HepG2 (cell line): ENCODE measurements around the gene PPM1G. TPM values are rescaled to one million over a fixed set of nuclear protein-coding genes. Genes with fewer than 3 reads are reported as not detected.
A peak's percentile ranks its signal among the peaks of the same experiment; 100 is the strongest.

Experiments used
- CHCHD3 ChIP-seq: sonication (generic); formaldehyde crosslinking; IDR thresholded peaks from 2 replicates; pipeline ENCODE4 v1.8.0; 2022; ENCODE audit warnings: mild to moderate bottlenecking, missing genetic modification reagents, moderate library complexity
- CREM ChIP-seq, 2 experiments: sonication (generic) in 1 of 2; formaldehyde crosslinking in 1 of 2; IDR thresholded peaks; 2 replicates each; pipeline versions ENCODE4 v1.4.0 to v1.6.1; 2016 to 2020; ENCODE audit warnings: antibody characterized with exemption in 1 of 2, mild to moderate bottlenecking in 1 of 2, missing genetic modification reagents in 1 of 2
- FIP1L1 ChIP-seq: fragments of 200-400 bp; formaldehyde crosslinking; IDR thresholded peaks from 2 replicates; pipeline ENCODE4 v1.6.1; 2018; ENCODE audit warnings: low read depth, mild to moderate bottlenecking, low read length, moderate library complexity, borderline replicate concordance; ENCODE audit not compliant: insufficient read depth
- HMG20A ChIP-seq: IDR thresholded peaks from 2 replicates; pipeline ENCODE4 v1.6.1; 2016; ENCODE audit warnings: borderline replicate concordance
- KLF15 ChIP-seq: sonication (generic); formaldehyde crosslinking; IDR thresholded peaks from 2 replicates; pipeline ENCODE4 v1.8.1; 2023; ENCODE audit warnings: borderline replicate concordance, mild to moderate bottlenecking, inconsistent platforms, missing genetic modification reagents, mixed read lengths
- NCOA2 ChIP-seq: sonication (generic); formaldehyde crosslinking; IDR thresholded peaks from 2 replicates; pipeline ENCODE4 v1.8.0; 2022; ENCODE audit warnings: inconsistent platforms
- PAWR ChIP-seq: sonication (generic); formaldehyde crosslinking; IDR thresholded peaks from 2 replicates; pipeline ENCODE4 v1.4.0; 2020; ENCODE audit warnings: missing genetic modification reagents, mild to moderate bottlenecking, borderline replicate concordance
- polyA plus RNA-seq, 8 experiments: library from polyadenylated mRNA; depleted of rRNA in 3 of 8; stranded (reverse) in 7 of 8; unstranded in 1 of 8; fragments of >200 nt; fragmentation: Illumina TruSeq in 4 of 8; extraction: Trizol in 4 of 8; gene quantifications; 2 replicates each; pipeline versions ENCODE4 v1.2.1 to v1.2.3, GENCODE V29; 2011 to 2016; ENCODE audit warnings: low read depth in 4 of 8, missing spikeins in 1 of 8, mixed read lengths in 1 of 8; ENCODE audit not compliant: insufficient read depth in 1 of 8
- total RNA-seq, 5 experiments: library from RNA; depleted of rRNA; stranded (reverse); fragments of >200 nt; fragmentation: Illumina TruSeq; extraction: Trizol; gene quantifications; 2 replicates each; pipeline ENCODE4 v1.2.3, GENCODE V29; 2016; ENCODE audit warnings: low read depth in 1 of 5
- TF ChIP-seq, protein P1 (sequence below): sonication (generic); formaldehyde crosslinking; IDR thresholded peaks from 2 replicates; pipeline ENCODE4 v1.5.0; 2020; ENCODE audit warnings: missing genetic modification reagents, mild to moderate bottlenecking, borderline replicate concordance
- TF ChIP-seq, protein P2 (sequence below): sonication (generic); formaldehyde crosslinking; IDR thresholded peaks from 2 replicates; pipeline ENCODE4 v1.5.1; 2020; ENCODE audit warnings: mild to moderate bottlenecking, missing genetic modification reagents
- TF ChIP-seq, protein P3 (sequence below): sonication (generic); formaldehyde crosslinking; IDR thresholded peaks from 2 replicates; pipeline ENCODE4 v1.4.0; 2020; ENCODE audit warnings: missing genetic modification reagents
- TF ChIP-seq, protein P4 (sequence below): sonication (generic); formaldehyde crosslinking; IDR thresholded peaks from 2 replicates; pipeline ENCODE4 v1.4.0; 2020; ENCODE audit warnings: missing genetic modification reagents
- TF ChIP-seq, protein P5 (sequence below): sonication (generic); formaldehyde crosslinking; IDR thresholded peaks from 2 replicates; pipeline ENCODE4 v1.5.0; 2020; ENCODE audit warnings: mild to moderate bottlenecking, missing genetic modification reagents
- TF ChIP-seq, protein P6 (sequence below): sonication (generic); formaldehyde crosslinking; IDR thresholded peaks from 2 replicates; pipeline ENCODE4 v1.4.0; 2020; ENCODE audit warnings: mild to moderate bottlenecking, missing genetic modification reagents

Gene PPM1G
- total and polyA plus RNA-seq, 2 of the 13 experiments (the other 11 are each of a cell fraction or from before 2014, with no cell fraction given): 58.2 to 213 TPM

DNA sequence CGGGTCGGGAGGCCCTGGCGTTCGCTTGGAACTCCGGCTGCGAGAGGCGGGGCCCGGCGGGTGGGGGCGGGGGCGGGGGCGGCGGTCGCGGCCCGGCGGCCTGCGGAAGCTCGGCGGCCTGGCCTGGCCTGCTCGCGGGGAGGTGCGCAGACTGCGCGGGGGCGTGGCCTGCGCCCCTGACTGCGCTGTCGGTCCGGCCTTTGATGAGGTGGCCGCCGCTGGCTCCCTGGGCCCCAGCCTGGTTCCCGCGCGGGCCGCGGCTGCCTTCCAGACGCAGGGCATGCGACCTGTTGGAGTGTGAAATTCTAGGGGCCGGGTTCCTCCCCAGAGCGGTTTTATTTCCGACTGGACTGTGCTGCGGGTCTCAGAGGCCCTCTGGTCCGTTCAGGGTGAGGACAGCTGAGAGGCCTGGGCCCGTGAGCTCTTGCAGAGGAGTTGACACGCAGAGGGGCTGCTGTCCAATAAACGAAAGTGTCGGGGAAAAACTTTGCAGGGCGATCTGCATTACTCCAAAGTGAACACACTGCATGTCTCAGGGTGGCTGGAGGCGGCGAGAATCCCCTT is 19.7 kb upstream of the PPM1G start (continued):
- TF ChIP-seq, protein P1, sequence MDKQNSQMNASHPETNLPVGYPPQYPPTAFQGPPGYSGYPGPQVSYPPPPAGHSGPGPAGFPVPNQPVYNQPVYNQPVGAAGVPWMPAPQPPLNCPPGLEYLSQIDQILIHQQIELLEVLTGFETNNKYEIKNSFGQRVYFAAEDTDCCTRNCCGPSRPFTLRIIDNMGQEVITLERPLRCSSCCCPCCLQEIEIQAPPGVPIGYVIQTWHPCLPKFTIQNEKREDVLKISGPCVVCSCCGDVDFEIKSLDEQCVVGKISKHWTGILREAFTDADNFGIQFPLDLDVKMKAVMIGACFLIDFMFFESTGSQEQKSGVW (CRISPR knock-in tag): no peak
- TF ChIP-seq CREM (IDR thresholded peaks at IDR 0.05) (no peak; the same call in 1 of the 2 replicates), CREM (CRISPR knock-in tag; IDR thresholded peaks at IDR 0.05) (no peak), FIP1L1 (no peak), NCOA2 (CRISPR knock-in tag) (no peak), HMG20A (CRISPR knock-in tag) (no peak; the same call in 1 of the 2 replicates), CHCHD3 (no peak), KLF15 (CRISPR knock-in tag) (no peak; the same call in 1 of the 2 replicates), PAWR (CRISPR knock-in tag) (peak; percentile 95; the same call in 1 of the 2 replicates)
- TF ChIP-seq, protein P2, sequence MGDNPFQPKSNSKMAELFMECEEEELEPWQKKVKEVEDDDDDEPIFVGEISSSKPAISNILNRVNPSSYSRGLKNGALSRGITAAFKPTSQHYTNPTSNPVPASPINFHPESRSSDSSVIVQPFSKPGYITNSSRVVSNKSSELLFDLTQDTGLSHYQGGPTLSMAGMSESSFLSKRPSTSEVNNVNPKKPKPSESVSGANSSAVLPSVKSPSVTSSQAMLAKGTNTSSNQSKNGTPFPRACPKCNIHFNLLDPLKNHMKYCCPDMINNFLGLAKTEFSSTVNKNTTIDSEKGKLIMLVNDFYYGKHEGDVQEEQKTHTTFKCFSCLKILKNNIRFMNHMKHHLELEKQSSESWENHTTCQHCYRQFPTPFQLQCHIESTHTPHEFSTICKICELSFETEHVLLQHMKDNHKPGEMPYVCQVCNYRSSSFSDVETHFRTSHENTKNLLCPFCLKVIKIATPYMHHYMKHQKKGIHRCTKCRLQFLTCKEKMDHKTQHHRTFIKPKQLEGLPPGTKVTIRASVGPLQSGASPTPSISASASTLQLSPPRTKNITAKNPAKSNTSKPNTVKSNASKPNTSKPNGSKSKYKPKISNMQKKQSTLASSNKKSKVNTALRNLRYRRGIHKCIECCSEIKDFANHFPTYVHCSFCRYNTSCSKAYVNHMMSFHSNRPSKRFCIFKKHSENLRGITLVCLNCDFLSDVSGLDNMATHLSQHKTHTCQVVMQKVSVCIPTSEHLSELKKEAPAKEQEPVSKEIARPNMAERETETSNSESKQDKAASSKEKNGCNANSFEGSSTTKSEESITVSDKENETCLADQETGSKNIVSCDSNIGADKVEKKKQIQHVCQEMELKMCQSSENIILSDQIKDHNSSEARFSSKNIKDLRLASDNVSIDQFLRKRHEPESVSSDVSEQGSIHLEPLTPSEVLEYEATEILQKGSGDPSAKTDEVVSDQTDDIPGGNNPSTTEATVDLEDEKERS (CRISPR knock-in tag): no peak
- TF ChIP-seq, protein P3, sequence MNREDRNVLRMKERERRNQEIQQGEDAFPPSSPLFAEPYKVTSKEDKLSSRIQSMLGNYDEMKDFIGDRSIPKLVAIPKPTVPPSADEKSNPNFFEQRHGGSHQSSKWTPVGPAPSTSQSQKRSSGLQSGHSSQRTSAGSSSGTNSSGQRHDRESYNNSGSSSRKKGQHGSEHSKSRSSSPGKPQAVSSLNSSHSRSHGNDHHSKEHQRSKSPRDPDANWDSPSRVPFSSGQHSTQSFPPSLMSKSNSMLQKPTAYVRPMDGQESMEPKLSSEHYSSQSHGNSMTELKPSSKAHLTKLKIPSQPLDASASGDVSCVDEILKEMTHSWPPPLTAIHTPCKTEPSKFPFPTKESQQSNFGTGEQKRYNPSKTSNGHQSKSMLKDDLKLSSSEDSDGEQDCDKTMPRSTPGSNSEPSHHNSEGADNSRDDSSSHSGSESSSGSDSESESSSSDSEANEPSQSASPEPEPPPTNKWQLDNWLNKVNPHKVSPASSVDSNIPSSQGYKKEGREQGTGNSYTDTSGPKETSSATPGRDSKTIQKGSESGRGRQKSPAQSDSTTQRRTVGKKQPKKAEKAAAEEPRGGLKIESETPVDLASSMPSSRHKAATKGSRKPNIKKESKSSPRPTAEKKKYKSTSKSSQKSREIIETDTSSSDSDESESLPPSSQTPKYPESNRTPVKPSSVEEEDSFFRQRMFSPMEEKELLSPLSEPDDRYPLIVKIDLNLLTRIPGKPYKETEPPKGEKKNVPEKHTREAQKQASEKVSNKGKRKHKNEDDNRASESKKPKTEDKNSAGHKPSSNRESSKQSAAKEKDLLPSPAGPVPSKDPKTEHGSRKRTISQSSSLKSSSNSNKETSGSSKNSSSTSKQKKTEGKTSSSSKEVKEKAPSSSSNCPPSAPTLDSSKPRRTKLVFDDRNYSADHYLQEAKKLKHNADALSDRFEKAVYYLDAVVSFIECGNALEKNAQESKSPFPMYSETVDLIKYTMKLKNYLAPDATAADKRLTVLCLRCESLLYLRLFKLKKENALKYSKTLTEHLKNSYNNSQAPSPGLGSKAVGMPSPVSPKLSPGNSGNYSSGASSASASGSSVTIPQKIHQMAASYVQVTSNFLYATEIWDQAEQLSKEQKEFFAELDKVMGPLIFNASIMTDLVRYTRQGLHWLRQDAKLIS: no peak
- TF ChIP-seq, protein P4, sequence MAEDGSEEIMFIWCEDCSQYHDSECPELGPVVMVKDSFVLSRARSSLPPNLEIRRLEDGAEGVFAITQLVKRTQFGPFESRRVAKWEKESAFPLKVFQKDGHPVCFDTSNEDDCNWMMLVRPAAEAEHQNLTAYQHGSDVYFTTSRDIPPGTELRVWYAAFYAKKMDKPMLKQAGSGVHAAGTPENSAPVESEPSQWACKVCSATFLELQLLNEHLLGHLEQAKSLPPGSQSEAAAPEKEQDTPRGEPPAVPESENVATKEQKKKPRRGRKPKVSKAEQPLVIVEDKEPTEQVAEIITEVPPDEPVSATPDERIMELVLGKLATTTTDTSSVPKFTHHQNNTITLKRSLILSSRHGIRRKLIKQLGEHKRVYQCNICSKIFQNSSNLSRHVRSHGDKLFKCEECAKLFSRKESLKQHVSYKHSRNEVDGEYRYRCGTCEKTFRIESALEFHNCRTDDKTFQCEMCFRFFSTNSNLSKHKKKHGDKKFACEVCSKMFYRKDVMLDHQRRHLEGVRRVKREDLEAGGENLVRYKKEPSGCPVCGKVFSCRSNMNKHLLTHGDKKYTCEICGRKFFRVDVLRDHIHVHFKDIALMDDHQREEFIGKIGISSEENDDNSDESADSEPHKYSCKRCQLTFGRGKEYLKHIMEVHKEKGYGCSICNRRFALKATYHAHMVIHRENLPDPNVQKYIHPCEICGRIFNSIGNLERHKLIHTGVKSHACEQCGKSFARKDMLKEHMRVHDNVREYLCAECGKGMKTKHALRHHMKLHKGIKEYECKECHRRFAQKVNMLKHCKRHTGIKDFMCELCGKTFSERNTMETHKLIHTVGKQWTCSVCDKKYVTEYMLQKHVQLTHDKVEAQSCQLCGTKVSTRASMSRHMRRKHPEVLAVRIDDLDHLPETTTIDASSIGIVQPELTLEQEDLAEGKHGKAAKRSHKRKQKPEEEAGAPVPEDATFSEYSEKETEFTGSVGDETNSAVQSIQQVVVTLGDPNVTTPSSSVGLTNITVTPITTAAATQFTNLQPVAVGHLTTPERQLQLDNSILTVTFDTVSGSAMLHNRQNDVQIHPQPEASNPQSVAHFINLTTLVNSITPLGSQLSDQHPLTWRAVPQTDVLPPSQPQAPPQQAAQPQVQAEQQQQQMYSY (CRISPR knock-in tag): no peak
- TF ChIP-seq, protein P5, sequence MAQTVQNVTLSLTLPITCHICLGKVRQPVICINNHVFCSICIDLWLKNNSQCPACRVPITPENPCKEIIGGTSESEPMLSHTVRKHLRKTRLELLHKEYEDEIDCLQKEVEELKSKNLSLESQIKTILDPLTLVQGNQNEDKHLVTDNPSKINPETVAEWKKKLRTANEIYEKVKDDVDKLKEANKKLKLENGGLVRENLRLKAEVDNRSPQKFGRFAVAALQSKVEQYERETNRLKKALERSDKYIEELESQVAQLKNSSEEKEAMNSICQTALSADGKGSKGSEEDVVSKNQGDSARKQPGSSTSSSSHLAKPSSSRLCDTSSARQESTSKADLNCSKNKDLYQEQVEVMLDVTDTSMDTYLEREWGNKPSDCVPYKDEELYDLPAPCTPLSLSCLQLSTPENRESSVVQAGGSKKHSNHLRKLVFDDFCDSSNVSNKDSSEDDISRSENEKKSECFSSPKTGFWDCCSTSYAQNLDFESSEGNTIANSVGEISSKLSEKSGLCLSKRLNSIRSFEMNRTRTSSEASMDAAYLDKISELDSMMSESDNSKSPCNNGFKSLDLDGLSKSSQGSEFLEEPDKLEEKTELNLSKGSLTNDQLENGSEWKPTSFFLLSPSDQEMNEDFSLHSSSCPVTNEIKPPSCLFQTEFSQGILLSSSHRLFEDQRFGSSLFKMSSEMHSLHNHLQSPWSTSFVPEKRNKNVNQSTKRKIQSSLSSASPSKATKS (CRISPR knock-in tag): no peak; the same call in 1 of the 2 replicates
- TF ChIP-seq, protein P6, sequence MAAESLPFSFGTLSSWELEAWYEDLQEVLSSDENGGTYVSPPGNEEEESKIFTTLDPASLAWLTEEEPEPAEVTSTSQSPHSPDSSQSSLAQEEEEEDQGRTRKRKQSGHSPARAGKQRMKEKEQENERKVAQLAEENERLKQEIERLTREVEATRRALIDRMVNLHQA (CRISPR knock-in tag): no peak
